Astrocyte of the cerebellum (primary cell): ENCODE data around the gene KRT36.

Source experiments
- DNase-seq: peaks from one replicate; pipeline ENCODE4 v3.0.0-alpha.2; 2011; ENCODE audit warnings: low read depth
- H3K4me3 ChIP-seq: 2 replicates; pipeline ENCODE4 v1.5.1; 2011; ENCODE audit warnings: mild to moderate bottlenecking, low read depth, low read length, moderate library complexity
- CTCF ChIP-seq: IDR thresholded peaks from 2 replicates; pipeline ENCODE4 v1.5.1; 2012; ENCODE audit warnings: low read length, low read depth, moderate library complexity, mild to moderate bottlenecking; ENCODE audit errors: missing control alignments
- in situ Hi-C: cut with HindIII; loops from 2 replicates; pipeline ENCODE4 v1.10.0; 2017; ENCODE audit warnings: low sequenced_read_pairs

Gene KRT36

DNA sequence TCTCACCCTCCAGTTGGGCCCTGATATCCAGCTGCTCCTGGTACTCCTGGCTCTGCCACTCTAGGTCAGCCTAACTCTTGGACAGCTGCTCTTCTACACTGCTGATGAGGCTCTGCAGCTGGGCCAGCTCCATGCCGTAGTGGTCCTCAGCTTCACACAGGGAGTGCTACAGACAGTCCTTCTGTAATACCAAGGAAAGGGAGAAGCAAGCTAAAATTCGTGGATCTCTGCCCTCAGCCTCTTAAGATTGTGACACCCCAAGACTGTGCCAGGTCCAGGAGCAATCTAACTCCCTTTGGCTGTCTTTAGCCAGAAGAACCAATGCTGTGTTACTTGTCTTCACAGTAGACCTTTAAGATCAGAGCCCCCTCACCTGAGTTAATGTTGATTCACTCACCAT is 41.2 kb downstream of the KRT36 start:
- DNase-seq, result no peak

GRCh38 chr17:41446806-41447205 is 42.9 kb downstream of the KRT36 start:
- no peak for TF ChIP-seq CTCF
- no peak for DNase-seq
- in situ Hi-C loops, result no loop called here
- H3K4me3 ChIP-seq, result no peak overlapping the region

More for the DNA sequence above, 41.2 kb downstream of the KRT36 start:
- in situ Hi-C loops, result no loop called here
- TF ChIP-seq CTCF, result no peak
- no peak overlapping the region for H3K4me3 ChIP-seq

GRCh38 chr17:41444640-41445039 is 45.1 kb downstream of the KRT36 start:
- DNase-seq, result no peak
- no peak for TF ChIP-seq CTCF
- no peak overlapping the region for H3K4me3 ChIP-seq
- in situ Hi-C loops, result no loop called here

GRCh38 chr17:41444186-41444585 is 45.5 kb downstream of the KRT36 start:
- in situ Hi-C loops, result no loop called here
- no peak for TF ChIP-seq CTCF
- no peak for DNase-seq
- H3K4me3 ChIP-seq, result no peak overlapping the region

GRCh38 chr17:41442739-41443138 is 47.0 kb downstream of the KRT36 start:
- DNase-seq, result no peak

GRCh38 chr17:41440531-41441033 is 49.1 kb downstream of the KRT36 start, which contains the start of gene KRT38:
KRT38 (minus strand) TSS chr17:41440983; CDS start chr17:41440921, 62 bp downstream.
- DNase-seq, result no peak
- H3K4me3 ChIP-seq, result no peak within 1 kb of the TSS
- in situ Hi-C loops, result no loop called here
- no peak for TF ChIP-seq CTCF

More at GRCh38 chr17:41442739-41443138, 47.0 kb downstream of the KRT36 start:
- in situ Hi-C loops, result no loop called here
- no peak for TF ChIP-seq CTCF
- H3K4me3 ChIP-seq, result no peak overlapping the region
